Progenitor cell of endocrine pancreas (in vitro differentiated cells): ENCODE data around the gene PTPN14. TPM values are rescaled to one million over a fixed set of nuclear protein-coding genes. Genes with fewer than 3 reads are reported as not detected.

Source experiments
- DNase-seq: peaks from one replicate; pipeline ENCODE4 v3.0.0; 2021; ENCODE audit warnings: low spot score; ENCODE audit not compliant: unreplicated experiment
- H3K27ac Mint-ChIP-seq: 2 replicates; pipeline ENCODE4 v1.8.0; 2021; ENCODE audit warnings: mild to moderate bottlenecking, moderate library complexity, mixed read lengths
- H3K27me3 Mint-ChIP-seq: 2 replicates; pipeline ENCODE4 v1.8.0; 2021; ENCODE audit warnings: mixed read lengths
- H3K36me3 Mint-ChIP-seq: 2 replicates; pipeline ENCODE4 v1.8.0; 2022; ENCODE audit warnings: mixed read lengths; ENCODE audit not compliant: insufficient read depth
- H3K4me1 Mint-ChIP-seq: 2 replicates; pipeline ENCODE4 v1.8.0; 2021; ENCODE audit warnings: low read depth, mixed read lengths
- H3K4me3 Mint-ChIP-seq: 2 replicates; pipeline ENCODE4 v1.8.0; 2021; ENCODE audit warnings: low read depth, mild to moderate bottlenecking, moderate library complexity, mixed read lengths
- H3K9me3 Mint-ChIP-seq: 2 replicates; pipeline ENCODE4 v1.8.0; 2021; ENCODE audit warnings: low read depth, mixed read lengths
- total RNA-seq: library from RNA; stranded (reverse); gene quantifications from 2 replicates; pipeline ENCODE4 v1.2.1, GENCODE V29; 2021
- TF ChIP-seq, protein P1 (sequence below): fragments of 200-600 bp; sonication (generic); IDR thresholded peaks from one replicate; pipeline ENCODE4 v1.5.0; 2021; ENCODE audit warnings: antibody characterized with exemption, mild to moderate bottlenecking; ENCODE audit not compliant: unreplicated experiment

PTPN14 gene
- total RNA-seq, 1 donor from 2014 or later: 37.0 TPM

DNA sequence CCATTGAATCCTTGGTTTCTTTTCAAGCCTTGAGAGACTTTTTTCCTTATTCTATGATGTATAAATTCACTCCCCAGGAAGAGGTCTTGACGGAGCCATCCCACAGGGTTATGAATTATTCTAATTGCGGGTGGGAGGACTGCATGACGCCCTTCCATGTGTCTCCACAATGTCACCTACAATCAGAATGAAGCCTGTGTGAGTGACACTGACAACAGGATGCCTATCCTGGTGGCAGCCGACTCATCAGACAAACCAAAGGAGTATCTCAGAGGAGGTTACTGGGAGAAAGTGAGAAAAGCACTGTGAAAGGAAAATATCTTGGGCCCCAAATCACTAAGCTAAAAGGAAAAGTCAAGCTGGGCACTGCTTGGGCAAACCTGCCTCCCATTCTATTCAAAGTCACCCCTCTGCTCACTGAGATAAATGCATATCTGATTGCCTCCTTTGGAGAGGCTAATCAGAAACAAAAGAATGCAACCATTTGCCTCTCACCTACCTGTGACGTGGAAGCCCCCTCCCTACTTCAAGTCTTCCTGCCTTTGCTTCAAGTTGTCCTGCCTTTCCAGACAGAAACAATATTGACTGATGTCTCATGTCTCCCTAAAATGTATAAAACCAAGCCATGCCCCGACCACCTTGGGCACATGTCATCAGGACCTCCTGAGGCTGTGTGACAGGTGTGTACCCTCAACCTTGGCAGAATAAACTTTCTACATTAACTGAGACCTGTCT, 172.0 kb downstream of the PTPN14 start:
- Mint-ChIP-seq H3K27ac (peak overlapping the region; percentile 89), H3K36me3 (peaks cover 42% of the 10 kb centered on the region), H3K4me1 (peaks cover 53% of the 10 kb centered on the region), H3K4me3 (no peak overlapping the region), H3K27me3 (no peaks in the 10 kb centered on the region), H3K9me3 (no peaks in the 10 kb centered on the region)
- TF ChIP-seq, protein P1, sequence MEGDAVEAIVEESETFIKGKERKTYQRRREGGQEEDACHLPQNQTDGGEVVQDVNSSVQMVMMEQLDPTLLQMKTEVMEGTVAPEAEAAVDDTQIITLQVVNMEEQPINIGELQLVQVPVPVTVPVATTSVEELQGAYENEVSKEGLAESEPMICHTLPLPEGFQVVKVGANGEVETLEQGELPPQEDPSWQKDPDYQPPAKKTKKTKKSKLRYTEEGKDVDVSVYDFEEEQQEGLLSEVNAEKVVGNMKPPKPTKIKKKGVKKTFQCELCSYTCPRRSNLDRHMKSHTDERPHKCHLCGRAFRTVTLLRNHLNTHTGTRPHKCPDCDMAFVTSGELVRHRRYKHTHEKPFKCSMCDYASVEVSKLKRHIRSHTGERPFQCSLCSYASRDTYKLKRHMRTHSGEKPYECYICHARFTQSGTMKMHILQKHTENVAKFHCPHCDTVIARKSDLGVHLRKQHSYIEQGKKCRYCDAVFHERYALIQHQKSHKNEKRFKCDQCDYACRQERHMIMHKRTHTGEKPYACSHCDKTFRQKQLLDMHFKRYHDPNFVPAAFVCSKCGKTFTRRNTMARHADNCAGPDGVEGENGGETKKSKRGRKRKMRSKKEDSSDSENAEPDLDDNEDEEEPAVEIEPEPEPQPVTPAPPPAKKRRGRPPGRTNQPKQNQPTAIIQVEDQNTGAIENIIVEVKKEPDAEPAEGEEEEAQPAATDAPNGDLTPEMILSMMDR: no peak
- DNase-seq: no peak

DNA sequence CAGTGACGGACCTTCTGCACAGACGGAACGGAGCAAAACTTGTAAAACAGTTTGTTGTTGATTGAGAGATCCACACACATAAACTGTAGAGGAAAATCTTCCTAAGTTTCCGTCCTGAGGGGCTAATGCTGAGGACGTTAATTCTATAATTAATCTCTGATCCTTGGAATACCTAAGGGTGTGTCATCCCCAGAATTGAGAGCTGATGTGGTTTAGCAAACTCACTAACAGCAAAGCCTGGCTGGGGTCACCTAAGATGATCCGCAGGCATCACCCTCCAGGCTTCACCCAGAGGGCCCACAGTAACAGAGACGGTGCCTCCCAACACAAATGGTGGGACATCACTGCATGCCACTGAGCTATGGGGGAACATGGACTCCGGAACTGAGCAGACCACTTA, 172.9 kb downstream of the PTPN14 start:
- peaks cover 37% of the 10 kb centered on the region for H3K36me3 Mint-ChIP-seq
- H3K4me1 Mint-ChIP-seq: peaks cover 61% of the 10 kb centered on the region
- no peak for DNase-seq
- peak overlapping the region; percentile 89 for H3K27ac Mint-ChIP-seq
- TF ChIP-seq, protein P1: no peak
- H3K27me3 Mint-ChIP-seq: no peaks in the 10 kb centered on the region
- H3K9me3 Mint-ChIP-seq: no peaks in the 10 kb centered on the region
- H3K4me3 Mint-ChIP-seq: no peak overlapping the region

DNA sequence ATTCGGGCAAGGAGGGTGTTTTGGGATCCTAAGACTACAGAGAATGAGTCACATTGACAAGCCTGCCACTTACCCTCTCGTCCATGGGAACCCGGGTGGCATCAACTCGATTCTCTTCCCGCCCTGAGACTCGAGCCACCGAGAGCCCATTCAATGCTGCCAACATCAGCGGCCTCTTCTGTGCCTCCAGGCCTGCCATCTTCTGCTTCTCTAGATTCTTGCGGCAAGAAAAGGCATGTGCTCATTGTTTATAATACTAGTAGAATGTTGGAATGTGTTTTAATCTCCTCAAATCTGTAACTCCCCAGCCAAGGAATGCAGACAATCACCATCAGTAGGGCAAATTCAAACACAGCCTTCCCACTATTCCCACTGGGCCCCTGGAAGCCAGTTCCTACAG, 173.5 kb downstream of the PTPN14 start:
- Mint-ChIP-seq H3K4me1 (peaks cover 63% of the 10 kb centered on the region), H3K27me3 (no peaks in the 10 kb centered on the region), H3K36me3 (peaks cover 33% of the 10 kb centered on the region), H3K9me3 (no peaks in the 10 kb centered on the region), H3K27ac (peak overlapping the region; percentile 89), H3K4me3 (no peak overlapping the region)
- DNase-seq: no peak
- TF ChIP-seq, protein P1: no peak

DNA sequence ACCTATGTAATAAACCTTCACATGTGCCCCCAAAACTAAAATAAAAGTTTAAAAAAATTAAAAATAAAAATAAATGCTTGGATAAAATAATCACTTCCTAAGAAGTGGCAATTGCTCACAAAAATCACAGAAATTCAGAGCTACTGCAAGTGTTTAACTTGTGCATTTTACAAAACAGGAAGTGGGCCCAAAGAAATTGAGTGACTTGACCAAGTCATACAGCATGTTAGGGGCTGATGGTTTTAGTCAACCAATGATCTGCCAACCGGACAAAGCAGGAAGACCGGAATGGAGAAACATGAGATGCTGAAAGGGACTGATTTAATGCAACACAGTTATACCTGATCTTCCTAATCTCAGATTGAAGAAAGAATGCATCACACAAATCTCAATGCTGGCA, 173.9 kb downstream of the PTPN14 start:
- H3K36me3 Mint-ChIP-seq: peaks cover 29% of the 10 kb centered on the region
- TF ChIP-seq, protein P1: no peak
- no peaks in the 10 kb centered on the region for H3K27me3 Mint-ChIP-seq
- H3K9me3 Mint-ChIP-seq: no peaks in the 10 kb centered on the region
- H3K4me1 Mint-ChIP-seq: peaks cover 63% of the 10 kb centered on the region
- peak overlapping the region; percentile 89 for H3K27ac Mint-ChIP-seq
- H3K4me3 Mint-ChIP-seq: no peak overlapping the region
- DNase-seq: no peak

DNA sequence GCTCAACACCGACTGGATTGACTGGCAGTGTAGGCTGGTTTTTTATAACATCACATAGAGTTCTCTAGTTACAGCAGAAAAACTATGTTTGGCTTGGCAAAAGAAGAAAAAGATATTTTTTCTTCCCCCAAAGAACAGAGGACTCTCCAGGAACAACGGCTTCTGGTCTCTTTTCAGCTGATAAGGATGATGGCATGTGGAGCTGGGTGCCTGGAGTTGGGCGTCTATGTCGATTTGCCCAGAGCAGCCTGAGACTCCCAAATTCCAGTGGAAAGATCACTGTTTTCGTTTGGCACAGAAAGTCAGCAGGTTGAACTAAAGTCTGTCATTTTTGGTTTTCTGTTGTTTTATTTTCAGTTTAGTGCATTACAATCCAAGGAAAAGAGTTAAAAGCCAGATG, 179.3 kb downstream of the PTPN14 start:
- peaks cover 28% of the 10 kb centered on the region for H3K36me3 Mint-ChIP-seq
- H3K4me1 Mint-ChIP-seq: peaks cover 39% of the 10 kb centered on the region
- no peaks in the 10 kb centered on the region for H3K9me3 Mint-ChIP-seq
- no peak overlapping the region for H3K4me3 Mint-ChIP-seq
- TF ChIP-seq, protein P1: no peak
- no peak for DNase-seq
- H3K27me3 Mint-ChIP-seq: no peaks in the 10 kb centered on the region
- H3K27ac Mint-ChIP-seq: peak overlapping the region; percentile 80
